Stimulated activated CD4-positive, alpha-beta T cell treated with anti-CD3 and anti-CD28 coated beads, Interleukin-2, amount 100 ng/mL, for 24 hours (primary cell): ENCODE results near the gene KIAA1586.
"Not testable (repeated sequence)": the region's sequence is repeated elsewhere in the genome, so short reads cannot be mapped to it uniquely, and the experiment has no call there.

ENCODE experiments used
- DNase-seq, 2 donors: peaks; one replicate each; pipeline ENCODE4 v3.0.0-alpha.2; 2020

The KIAA1586 gene

DNA sequence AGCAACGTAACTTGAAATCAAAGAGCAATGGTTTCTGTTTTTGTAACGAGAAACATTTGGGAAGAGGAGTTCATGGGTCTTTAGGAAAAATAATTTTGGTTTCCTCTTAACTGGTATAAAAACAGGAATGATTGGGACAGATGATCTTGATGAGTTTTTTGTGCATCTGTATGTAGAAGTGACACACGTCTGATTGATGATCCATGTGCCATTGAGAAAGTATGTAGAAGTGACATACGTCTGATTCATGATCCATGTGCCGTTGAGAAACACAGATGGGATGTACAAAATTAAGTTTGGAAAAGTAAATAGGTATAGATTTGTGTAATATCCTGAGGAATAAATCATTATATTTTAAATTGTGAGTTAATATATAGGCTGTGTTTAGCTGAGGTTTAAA lies 2.1 kb downstream of the KIAA1586 start:
- no peak for DNase-seq

DNA sequence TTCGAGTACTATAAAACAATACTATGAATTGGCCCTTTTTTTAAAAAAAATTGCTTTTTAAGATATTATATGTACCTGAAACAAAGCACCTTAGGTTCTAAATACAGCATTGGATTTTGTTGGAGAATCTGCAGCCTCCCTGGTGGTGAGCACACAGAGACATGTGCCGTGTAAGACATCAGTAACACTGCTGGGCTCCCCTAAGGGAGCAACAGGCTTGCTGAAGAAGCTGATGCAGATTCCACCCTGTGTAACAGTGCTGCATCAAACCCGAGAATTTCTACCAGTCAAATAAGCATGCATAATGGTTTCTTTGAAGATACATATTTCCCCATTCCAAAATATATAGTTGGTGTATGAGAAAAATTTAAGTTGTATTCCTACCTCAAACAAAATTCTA lies 17.4 kb downstream of the KIAA1586 start:
- DNase-seq, result no peak

- no peak for DNase-seq
These were observed 18.3 kb downstream of the KIAA1586 start for GRCh38 chr6:57064809-57065208.

GRCh38 chr6:57068061-57068460 lies 21.6 kb downstream of the KIAA1586 start:
- no peak for DNase-seq

GRCh38 chr6:57069228-57069627 lies 22.7 kb downstream of the KIAA1586 start:
- no peak for DNase-seq

GRCh38 chr6:57069920-57070331 lies 23.4 kb downstream of the KIAA1586 start:
- DNase-seq, result no peak

DNA sequence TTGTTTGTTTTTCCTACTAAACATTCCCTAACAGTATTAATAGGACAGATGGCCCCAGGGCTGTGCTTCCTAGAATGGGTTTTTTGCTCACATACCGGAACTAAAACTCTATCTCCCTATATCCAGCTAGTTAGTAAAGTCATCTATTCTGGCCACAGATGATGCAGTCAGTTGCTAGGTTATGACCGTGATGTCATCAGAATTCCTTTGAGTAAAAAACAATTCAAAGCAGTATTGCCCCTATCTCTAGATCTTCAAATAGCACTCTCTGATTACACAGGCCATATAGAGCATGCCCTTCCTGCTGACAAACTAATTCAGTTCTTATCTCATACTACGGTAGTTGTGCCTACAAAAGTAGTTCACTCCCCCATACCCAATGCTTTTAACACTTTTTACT lies 25.6 kb downstream of the KIAA1586 start:
- DNase-seq, result no peak

- no peak for DNase-seq
These were observed 27.9 kb downstream of the KIAA1586 start for GRCh38 chr6:57074383-57074782.

DNA sequence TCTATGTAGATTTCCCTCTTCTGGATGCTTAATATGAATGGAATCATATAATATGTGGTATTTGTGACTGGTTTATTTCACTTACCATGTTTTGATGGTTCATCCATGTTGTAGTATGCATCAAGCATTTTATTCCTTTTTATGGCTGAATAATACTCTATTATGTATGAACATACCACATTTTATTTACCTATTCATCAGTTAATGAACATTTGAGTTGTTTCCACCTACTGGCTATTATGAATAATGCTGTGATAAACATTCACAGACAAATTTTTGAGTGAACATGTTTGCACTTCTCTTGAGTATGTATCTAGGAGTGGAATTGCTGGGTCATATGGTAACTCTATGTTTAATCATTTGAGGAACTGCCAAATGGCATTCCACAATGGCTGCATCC lies 28.6 kb downstream of the KIAA1586 start:
- no peak for DNase-seq

- DNase-seq, result no peak
These were observed 32.2 kb downstream of the KIAA1586 start for GRCh38 chr6:57078531-57079207.

- no peak for DNase-seq
These were observed 39.0 kb downstream of the KIAA1586 start for GRCh38 chr6:57085471-57085870.

DNA sequence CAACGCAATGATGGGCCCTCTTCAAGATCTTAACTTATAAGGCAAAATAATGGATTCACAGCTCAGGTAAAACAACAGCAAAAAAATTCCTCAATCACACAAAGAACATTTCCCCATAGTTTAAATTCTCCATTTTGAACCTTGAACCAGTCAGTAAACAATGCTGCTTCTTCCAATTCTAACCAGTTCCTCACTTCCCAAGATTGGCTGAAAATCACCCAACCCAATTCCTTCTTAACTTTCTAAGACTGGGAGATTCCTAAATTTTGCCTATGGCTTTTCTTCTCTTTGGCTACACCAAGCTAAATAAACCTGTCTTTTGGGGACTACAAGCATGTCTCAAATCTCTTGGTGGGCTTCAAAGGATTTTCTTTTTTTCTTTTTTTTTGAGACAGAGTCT lies 40.4 kb downstream of the KIAA1586 start:
- DNase-seq, result no peak

GRCh38 chr6:57087916-57088315 lies 41.4 kb downstream of the KIAA1586 start:
- DNase-seq, result no peak

GRCh38 chr6:57089265-57089664 lies 42.8 kb downstream of the KIAA1586 start:
- no peak for DNase-seq

GRCh38 chr6:57089687-57090457 lies 43.4 kb downstream of the KIAA1586 start, which contains the start of gene ZNF451:
Gene ZNF451 (plus strand): TSS chr6:57090188. CDS start chr6:57090254, 66 bp downstream.
- peak; percentile 97 for DNase-seq

GRCh38 chr6:57090458-57091067 lies 44.1 kb downstream of the KIAA1586 start:
- not testable (repeated sequence) for DNase-seq

- DNase-seq, result not testable (repeated sequence)
These were observed 44.9 kb downstream of the KIAA1586 start for GRCh38 chr6:57091375-57091774.

- no peak for DNase-seq
These were observed 48.2 kb downstream of the KIAA1586 start for GRCh38 chr6:57094689-57095088.

- DNase-seq, result no peak
These were observed 51.1 kb downstream of the KIAA1586 start for GRCh38 chr6:57097596-57097995.

- no peak for DNase-seq
These were observed 56.5 kb downstream of the KIAA1586 start for GRCh38 chr6:57102976-57103375.

GRCh38 chr6:57104336-57104735 lies 57.8 kb downstream of the KIAA1586 start:
- no peak for DNase-seq
